ENCODE data around the gene LRRC75B. TPM values are rescaled to one million over a fixed set of nuclear protein-coding genes. Genes with fewer than 3 reads are reported as not detected.

LRRC75B gene
- total and polyA plus RNA-seq, 2 donors (not counting 3 experiments of a cell fraction or from before 2014, with no cell fraction given) = 8.9 to 15.0 TPM

DNA sequence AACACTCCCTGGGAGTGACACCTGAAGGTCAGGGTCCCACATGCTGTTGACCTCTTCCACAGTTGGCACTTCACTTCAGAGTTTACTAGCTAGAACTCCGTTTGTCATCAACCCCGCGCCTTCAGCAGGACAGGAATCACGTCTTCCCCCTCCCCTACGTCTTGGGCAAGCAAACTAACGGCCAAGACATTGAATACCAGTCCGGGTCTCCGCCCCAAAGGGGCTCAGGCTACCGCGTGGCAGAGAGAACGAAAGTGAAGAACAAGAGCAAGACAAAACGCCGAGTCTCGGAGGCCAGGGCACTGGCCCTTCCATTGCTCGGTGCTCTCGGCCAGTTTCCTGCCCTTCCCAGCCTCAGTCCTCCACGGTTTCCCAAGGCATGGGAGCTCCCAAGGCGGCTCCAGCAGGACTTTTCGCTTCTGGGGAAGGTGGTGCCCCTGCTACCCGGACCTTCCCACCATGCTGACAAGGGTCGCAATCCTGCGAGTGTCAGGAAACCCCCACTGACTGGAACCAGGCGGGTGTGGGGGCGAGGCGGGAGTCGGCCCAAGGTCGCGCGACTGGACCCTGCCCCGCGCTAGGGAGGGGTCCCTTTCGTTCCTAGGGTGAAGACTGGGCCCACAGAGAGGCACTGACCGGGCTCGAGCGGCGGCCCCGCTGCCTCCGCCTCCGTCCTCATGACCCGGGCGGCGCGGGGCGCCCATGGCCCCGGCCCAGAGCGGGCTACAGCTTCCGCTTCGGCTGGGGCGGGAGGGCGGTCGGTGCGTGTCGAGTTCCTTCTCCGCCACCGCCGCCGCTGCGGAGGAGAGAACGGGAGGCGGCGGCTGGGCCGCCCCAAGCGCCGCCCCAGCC lies 38.3 kb downstream of the LRRC75B start, which contains the start of gene GUCD1:
GUCD1 (minus strand) TSS at position 826 of the 852 bp plus-strand sequence; CDS start at position 679, 147 bp downstream.
- peak within 1 kb of the TSS; percentile 93 for H2AFZ ChIP-seq (ENCODE audit: low read depth, low read length)
- peak within 1 kb of the TSS; percentile 71 to 90 (median 87) for H3K4me3 ChIP-seq (replicated peaks in 1 of 3; ENCODE audit: insufficient read depth in 1 of 3, low read depth in 1 of 3, low read length in 3 of 3)
- peak; percentile 53 for DNase-seq (ENCODE audit: low read depth, low spot score)
- peak; percentile 47 for FAIRE-seq
- H3K4me1 ChIP-seq (ENCODE audit: control insufficient read depth, extremely low read depth, insufficient read depth, low read length) = peaks cover 24% of the 10 kb centered on the region
- POLR2A ChIA-PET = no interaction called here
- no peaks in the 10 kb centered on the region for H4K20me1 ChIP-seq (replicated peaks; ENCODE audit: control insufficient read depth, extremely low read depth, insufficient read depth, low read length)
- H3K9ac ChIP-seq (replicated peaks; ENCODE audit: extremely low read depth, insufficient read depth, low read length) = peak within 1 kb of the TSS; percentile 97
- peaks cover 81% of the 10 kb centered on the region for H3K79me2 ChIP-seq (ENCODE audit: control insufficient read depth, insufficient read depth, low read length)
- H3K9me1 ChIP-seq (replicated peaks; ENCODE audit: control insufficient read depth, extremely low read depth, insufficient read depth, low read length) = no peaks in the 10 kb centered on the region
- peak within 1 kb of the TSS; percentile 99 for H3K4me2 ChIP-seq (ENCODE audit: insufficient read depth, low read length)
- H3K36me3 ChIP-seq (ENCODE audit: control insufficient read depth in 2 of 2, extremely low read depth in 1 of 2, insufficient read depth in 2 of 2, low read length in 2 of 2) = peaks cover 8 to 21% of the 10 kb centered on the region in 2 experiments
- intact Hi-C loops (cut with micrococcal nuclease) = no loop called here
- CTCF ChIA-PET = interaction anchor here (1.0 kb wide), 1 partner anchor 380 kb away, joined by 3 read pairs; no protein-coding TSS in a partner anchor
- H3K27me3 ChIP-seq (ENCODE audit: control insufficient read depth in 2 of 2, insufficient read depth in 2 of 2, low read length in 2 of 2) = no peaks in the 10 kb centered on the region
- TF ChIP-seq POLR2A (IDR thresholded peaks at IDR 0.05; ENCODE audit: low read depth, low read length) (peak; percentile 69), POLR2AphosphoS5 (IDR thresholded peaks at IDR 0.05; ENCODE audit: insufficient read depth, low read depth, low read length) (peak; percentile 60), FOS (IDR thresholded peaks at IDR 0.05; ENCODE audit: borderline replicate concordance, insufficient read depth, low read length) (no peak)
- dilution Hi-C loops (cut with MboI; ENCODE audit: extremely low pct_ligation_motif_present, low sequenced_read_pairs) = no loop called here
- BruUV-seq (replicated peaks) = TSS peak; percentile 37
- peak within 1 kb of the TSS; percentile 96 for H3K27ac ChIP-seq (ENCODE audit: insufficient read depth, low read depth, low read length)
- no peaks in the 10 kb centered on the region for H3K9me3 ChIP-seq (replicated peaks; ENCODE audit: control insufficient read depth, insufficient read depth, low read length)

DNA sequence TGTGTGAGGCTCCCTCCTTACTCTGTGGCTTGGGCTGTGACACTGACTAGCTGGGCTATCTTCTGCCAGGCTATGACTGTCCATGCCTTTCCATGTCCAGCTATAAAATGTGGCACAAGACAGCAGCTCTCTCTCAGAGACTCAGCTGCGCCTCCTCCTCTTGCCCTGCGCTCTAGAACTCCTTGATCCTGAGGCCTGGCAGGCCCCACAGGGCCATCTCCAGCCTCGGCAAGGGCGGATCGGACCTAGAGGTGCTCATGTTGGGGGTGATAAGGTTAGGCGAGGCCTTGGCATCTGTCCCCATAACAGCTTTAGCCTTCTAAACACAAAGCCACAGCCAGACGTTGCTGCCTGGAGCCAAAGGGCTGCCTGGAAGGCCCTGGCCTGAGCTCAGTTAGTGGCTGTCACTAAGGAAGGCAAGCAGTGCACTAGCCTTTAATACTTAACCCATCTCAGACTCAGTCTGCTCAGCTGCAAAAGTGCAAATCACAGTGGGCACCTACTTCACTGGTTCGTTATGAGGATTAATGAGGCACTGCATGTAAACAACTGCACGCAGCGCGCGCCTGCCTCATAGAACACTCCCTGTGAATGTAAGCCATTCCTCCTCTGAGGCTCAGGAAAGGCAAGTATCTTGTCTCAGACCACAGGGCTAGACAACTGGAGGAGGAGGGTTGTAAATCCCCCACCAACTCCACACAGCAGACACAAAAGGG lies 39.1 kb downstream of the LRRC75B start:
- Histone ChIP-seq H3K9ac (replicated peaks; ENCODE audit: extremely low read depth, insufficient read depth, low read length) (peak overlapping the region; percentile 70), H3K27me3 (ENCODE audit: control insufficient read depth in 2 of 2, insufficient read depth in 2 of 2, low read length in 2 of 2) (no peaks in the 10 kb centered on the region), H2AFZ (ENCODE audit: low read depth, low read length) (no peak overlapping the region), H3K36me3 (ENCODE audit: control insufficient read depth in 2 of 2, extremely low read depth in 1 of 2, insufficient read depth in 2 of 2, low read length in 2 of 2) (peaks cover 7 to 15% of the 10 kb centered on the region in 2 experiments), H3K4me2 (ENCODE audit: insufficient read depth, low read length) (peak overlapping the region; percentile 86), H3K27ac (ENCODE audit: insufficient read depth, low read depth, low read length) (peak overlapping the region; percentile 54), H3K4me1 (ENCODE audit: control insufficient read depth, extremely low read depth, insufficient read depth, low read length) (peaks cover 24% of the 10 kb centered on the region), H4K20me1 (replicated peaks; ENCODE audit: control insufficient read depth, extremely low read depth, insufficient read depth, low read length) (no peaks in the 10 kb centered on the region), H3K4me3 (replicated peaks in 1 of 3; ENCODE audit: insufficient read depth in 1 of 3, low read depth in 1 of 3, low read length in 3 of 3) (peak overlapping the region; percentile 51 to 87 (median 64)), H3K9me3 (replicated peaks; ENCODE audit: control insufficient read depth, insufficient read depth, low read length) (no peaks in the 10 kb centered on the region), H3K9me1 (replicated peaks; ENCODE audit: control insufficient read depth, extremely low read depth, insufficient read depth, low read length) (no peaks in the 10 kb centered on the region), H3K79me2 (ENCODE audit: control insufficient read depth, insufficient read depth, low read length) (peaks cover 76% of the 10 kb centered on the region)
- intact Hi-C loops (cut with micrococcal nuclease) = no loop called here
- TF ChIP-seq MYC (IDR thresholded peaks at IDR 0.05; ENCODE audit: low read depth, low read length) (no peak), GATA2 (IDR thresholded peaks at IDR 0.05; ENCODE audit: insufficient read depth, insufficient read length, low read depth, low read length) (no peak), POLR2A (IDR thresholded peaks at IDR 0.05; ENCODE audit: low read depth, low read length) (no peak), EZH2 (IDR thresholded peaks at IDR 0.05; ENCODE audit: borderline replicate concordance, low read depth, low read length, severe bottlenecking) (no peak), FOS (IDR thresholded peaks at IDR 0.05; ENCODE audit: borderline replicate concordance, insufficient read depth, low read length) (no peak), POLR2AphosphoS5 (IDR thresholded peaks at IDR 0.05; ENCODE audit: insufficient read depth, low read depth, low read length) (no peak), JUN (IDR thresholded peaks at IDR 0.05; ENCODE audit: borderline replicate concordance, insufficient read depth, insufficient read length, low read depth) (no peak)
- TF ChIP-seq, protein P1, sequence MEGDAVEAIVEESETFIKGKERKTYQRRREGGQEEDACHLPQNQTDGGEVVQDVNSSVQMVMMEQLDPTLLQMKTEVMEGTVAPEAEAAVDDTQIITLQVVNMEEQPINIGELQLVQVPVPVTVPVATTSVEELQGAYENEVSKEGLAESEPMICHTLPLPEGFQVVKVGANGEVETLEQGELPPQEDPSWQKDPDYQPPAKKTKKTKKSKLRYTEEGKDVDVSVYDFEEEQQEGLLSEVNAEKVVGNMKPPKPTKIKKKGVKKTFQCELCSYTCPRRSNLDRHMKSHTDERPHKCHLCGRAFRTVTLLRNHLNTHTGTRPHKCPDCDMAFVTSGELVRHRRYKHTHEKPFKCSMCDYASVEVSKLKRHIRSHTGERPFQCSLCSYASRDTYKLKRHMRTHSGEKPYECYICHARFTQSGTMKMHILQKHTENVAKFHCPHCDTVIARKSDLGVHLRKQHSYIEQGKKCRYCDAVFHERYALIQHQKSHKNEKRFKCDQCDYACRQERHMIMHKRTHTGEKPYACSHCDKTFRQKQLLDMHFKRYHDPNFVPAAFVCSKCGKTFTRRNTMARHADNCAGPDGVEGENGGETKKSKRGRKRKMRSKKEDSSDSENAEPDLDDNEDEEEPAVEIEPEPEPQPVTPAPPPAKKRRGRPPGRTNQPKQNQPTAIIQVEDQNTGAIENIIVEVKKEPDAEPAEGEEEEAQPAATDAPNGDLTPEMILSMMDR (IDR thresholded peaks at IDR 0.05; ENCODE audit: extremely low read depth in 1 of 2, insufficient read depth in 1 of 2, low read depth in 1 of 2, low read length in 2 of 2) = no peak
- TF ChIP-seq, protein P2, sequence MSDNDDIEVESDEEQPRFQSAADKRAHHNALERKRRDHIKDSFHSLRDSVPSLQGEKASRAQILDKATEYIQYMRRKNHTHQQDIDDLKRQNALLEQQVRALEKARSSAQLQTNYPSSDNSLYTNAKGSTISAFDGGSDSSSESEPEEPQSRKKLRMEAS (IDR thresholded peaks at IDR 0.05; ENCODE audit: insufficient read depth, insufficient read length) = no peak
- DNase-seq (ENCODE audit: low read depth, low spot score) (no peak), FAIRE-seq (no peak)
- BruUV-seq (replicated peaks) = no TSS peak
- dilution Hi-C loops (cut with MboI; ENCODE audit: extremely low pct_ligation_motif_present, low sequenced_read_pairs) = no loop called here
- ChIA-PET CTCF (no interaction called here), POLR2A (no interaction called here)
